Measurements from ENCODE around the gene MSL3B.

MSL3B gene

GRCh38 chr2:233831861-233832260 is 36.3 kb downstream of the MSL3B start:
- Mint-ChIP-seq H3K4me1 (ENCODE audit: low read depth) (no peaks in the 10 kb centered on the region), H3K36me3 (ENCODE audit: low read depth) (peaks cover 30% of the 10 kb centered on the region), H3K4me3 (no peak overlapping the region), H3K9me3 (ENCODE audit: insufficient read depth) (no peaks in the 10 kb centered on the region), H3K27me3 (ENCODE audit: low read depth) (peaks cover under 1% of the 10 kb centered on the region), H3K27ac (no peak overlapping the region)
- DNase-seq (no peak), ATAC-seq (no peak)
- POLR2A ChIA-PET: no interaction called here
- CTCF ChIA-PET: interaction anchor here (1.0 to 1.3 kb wide), 2 partner anchors 18 kb away, joined by 3 read pairs; no protein-coding TSS in a partner anchor

- peaks cover 23% of the 10 kb centered on the region for H3K36me3 Mint-ChIP-seq (ENCODE audit: low read depth)
- ATAC-seq: no peak
- CTCF ChIA-PET: interaction anchor here (1.3 kb wide), 1 partner anchor 19 kb away, joined by 3 read pairs; no protein-coding TSS in a partner anchor
- DNase-seq: no peak
- no peak overlapping the region for H3K27ac Mint-ChIP-seq
- H3K4me1 Mint-ChIP-seq (ENCODE audit: low read depth): no peaks in the 10 kb centered on the region
- no peaks in the 10 kb centered on the region for H3K9me3 Mint-ChIP-seq (ENCODE audit: insufficient read depth)
- POLR2A ChIA-PET: no interaction called here
- H3K27me3 Mint-ChIP-seq (ENCODE audit: low read depth): peaks cover 4% of the 10 kb centered on the region
- H3K4me3 Mint-ChIP-seq: no peak overlapping the region
Observed at GRCh38 chr2:233831011-233831721, 37.0 kb downstream of the MSL3B start.

- no peaks in the 10 kb centered on the region for H3K9me3 Mint-ChIP-seq (ENCODE audit: insufficient read depth)
- no peaks in the 10 kb centered on the region for H3K4me1 Mint-ChIP-seq (ENCODE audit: low read depth)
- ChIA-PET POLR2A (no interaction called here), CTCF (no interaction called here)
- DNase-seq (no peak), ATAC-seq (no peak)
- no peak overlapping the region for H3K4me3 Mint-ChIP-seq
- H3K36me3 Mint-ChIP-seq (ENCODE audit: low read depth): peaks cover 16% of the 10 kb centered on the region
- H3K27me3 Mint-ChIP-seq (ENCODE audit: low read depth): peaks cover 8% of the 10 kb centered on the region
- H3K27ac Mint-ChIP-seq: no peak overlapping the region
Observed at GRCh38 chr2:233830111-233830802, 37.9 kb downstream of the MSL3B start.

GRCh38 chr2:233829193-233830110 is 38.7 kb downstream of the MSL3B start:
- POLR2A ChIA-PET: no interaction called here
- ATAC-seq (no peak), DNase-seq (no peak)
- Mint-ChIP-seq H3K36me3 (ENCODE audit: low read depth) (peaks cover 8% of the 10 kb centered on the region), H3K27me3 (ENCODE audit: low read depth) (peaks cover 11% of the 10 kb centered on the region), H3K4me1 (ENCODE audit: low read depth) (no peaks in the 10 kb centered on the region), H3K4me3 (no peak overlapping the region), H3K9me3 (ENCODE audit: insufficient read depth) (no peaks in the 10 kb centered on the region), H3K27ac (no peak overlapping the region)
- CTCF ChIA-PET: no interaction called here

GRCh38 chr2:233828546-233829192 is 39.5 kb downstream of the MSL3B start:
- Mint-ChIP-seq H3K27me3 (ENCODE audit: low read depth) (peaks cover 11% of the 10 kb centered on the region), H3K36me3 (ENCODE audit: low read depth) (peaks cover 3% of the 10 kb centered on the region), H3K9me3 (ENCODE audit: insufficient read depth) (no peaks in the 10 kb centered on the region), H3K4me1 (ENCODE audit: low read depth) (no peaks in the 10 kb centered on the region), H3K27ac (no peak overlapping the region), H3K4me3 (no peak overlapping the region)
- DNase-seq (no peak), ATAC-seq (no peak)
- POLR2A ChIA-PET: no interaction called here
- CTCF ChIA-PET: no interaction called here

- no peaks in the 10 kb centered on the region for H3K9me3 Mint-ChIP-seq (ENCODE audit: insufficient read depth)
- H3K36me3 Mint-ChIP-seq (ENCODE audit: low read depth): no peaks in the 10 kb centered on the region
- DNase-seq (no peak), ATAC-seq (no peak)
- CTCF ChIA-PET: no interaction called here
- H3K27me3 Mint-ChIP-seq (ENCODE audit: low read depth): peaks cover 11% of the 10 kb centered on the region
- H3K27ac Mint-ChIP-seq: no peak overlapping the region
- POLR2A ChIA-PET: interaction anchor here (0.6 kb wide), 1 partner anchor 1465 kb away, joined by 6 read pairs; no protein-coding TSS in a partner anchor
- H3K4me1 Mint-ChIP-seq (ENCODE audit: low read depth): no peaks in the 10 kb centered on the region
- no peak overlapping the region for H3K4me3 Mint-ChIP-seq
Observed at GRCh38 chr2:233824373-233824772, 43.8 kb downstream of the MSL3B start.

GRCh38 chr2:233823731-233824121 is 44.5 kb downstream of the MSL3B start:
- Mint-ChIP-seq H3K9me3 (ENCODE audit: insufficient read depth) (no peaks in the 10 kb centered on the region), H3K27ac (no peak overlapping the region), H3K36me3 (ENCODE audit: low read depth) (no peaks in the 10 kb centered on the region), H3K4me1 (ENCODE audit: low read depth) (no peaks in the 10 kb centered on the region), H3K4me3 (no peak overlapping the region), H3K27me3 (ENCODE audit: low read depth) (peaks cover 11% of the 10 kb centered on the region)
- no peak for DNase-seq
- ChIA-PET POLR2A (no interaction called here), CTCF (no interaction called here)
- no peak for ATAC-seq

GRCh38 chr2:233822781-233823730 is 45.1 kb downstream of the MSL3B start:
- Mint-ChIP-seq H3K27me3 (ENCODE audit: low read depth) (peaks cover 11% of the 10 kb centered on the region), H3K4me1 (ENCODE audit: low read depth) (no peaks in the 10 kb centered on the region), H3K4me3 (no peak overlapping the region), H3K27ac (no peak overlapping the region), H3K36me3 (ENCODE audit: low read depth) (no peaks in the 10 kb centered on the region), H3K9me3 (ENCODE audit: insufficient read depth) (no peaks in the 10 kb centered on the region)
- CTCF ChIA-PET: no interaction called here
- POLR2A ChIA-PET: no interaction called here
- DNase-seq (no peak), ATAC-seq (no peak)

- ChIA-PET POLR2A (no interaction called here), CTCF (no interaction called here)
- no peaks in the 10 kb centered on the region for H3K9me3 Mint-ChIP-seq (ENCODE audit: insufficient read depth)
- peaks cover 11% of the 10 kb centered on the region for H3K27me3 Mint-ChIP-seq (ENCODE audit: low read depth)
- H3K27ac Mint-ChIP-seq: no peak overlapping the region
- ATAC-seq (no peak), DNase-seq (no peak)
- H3K4me3 Mint-ChIP-seq: no peak overlapping the region
- peaks cover 2% of the 10 kb centered on the region for H3K4me1 Mint-ChIP-seq (ENCODE audit: low read depth)
- H3K36me3 Mint-ChIP-seq (ENCODE audit: low read depth): no peaks in the 10 kb centered on the region
Observed at GRCh38 chr2:233822101-233822771, 46.0 kb downstream of the MSL3B start.

GRCh38 chr2:233821709-233822100 is 46.5 kb downstream of the MSL3B start:
- DNase-seq: no peak
- no peaks in the 10 kb centered on the region for H3K36me3 Mint-ChIP-seq (ENCODE audit: low read depth)
- CTCF ChIA-PET: no interaction called here

More at GRCh38 chr2:233821709-233822100, 46.5 kb downstream of the MSL3B start:
- Mint-ChIP-seq H3K4me1 (ENCODE audit: low read depth) (peaks cover 3% of the 10 kb centered on the region), H3K27me3 (ENCODE audit: low read depth) (peaks cover 9% of the 10 kb centered on the region), H3K4me3 (no peak overlapping the region), H3K9me3 (ENCODE audit: insufficient read depth) (no peaks in the 10 kb centered on the region), H3K27ac (no peak overlapping the region)
- POLR2A ChIA-PET: no interaction called here
- ATAC-seq: no peak

Measured in activated CD8-positive, alpha-beta T cell treated with anti-CD3 and anti-CD28 coated beads, Interleukin-2, amount 10 ng/mL, durations not matched to agents 7 days and 5 days (primary cell).